PC-3 (cell line): ENCODE results near the gene IL1RAPL1. TPM values are rescaled to one million over a fixed set of nuclear protein-coding genes. Genes with fewer than 3 reads are reported as not detected.

Experiments used
- ATAC-seq: fragments of 200-7000 bp; cut with Tn5 transposase; 2 replicates; pipeline ENCODE4 v1.9.1; 2020; ENCODE audit warnings: mild to moderate bottlenecking, moderate library complexity
- BruUV-seq: library from RNA; stranded (reverse); fragments of 400-500 nt; replicated peaks from 2 replicates; lab custom pipeline; 2021; lab: Mats Ljungman, UMichigan
- CTCF ChIA-PET: fragments of 300-600 bp; sonication (Branson Sonifier 250); formaldehyde crosslinking; loops from one replicate; lab custom pipeline; 2022; ENCODE audit warnings: antibody characterized with exemption; lab: Charles Lee
- POLR2A ChIA-PET: fragments of 300-600 bp; sonication (Branson Sonifier 250); formaldehyde crosslinking; loops from one replicate; lab custom pipeline; 2022; ENCODE audit warnings: antibody characterized with exemption; ENCODE audit not compliant: unreplicated experiment; lab: Charles Lee
- DNase-seq: peaks from one replicate; pipeline ENCODE4 v3.0.0-alpha.2; 2015
- H2AFZ ChIP-seq: fragments of 300-600 bp; sonication (generic); 2 replicates; pipeline ENCODE4 v1.6.0; 2016; ENCODE audit warnings: antibody characterized with exemption, low read length
- H3F3A ChIP-seq: fragments of 300-600 bp; sonication (generic); one replicate; pipeline ENCODE4 v1.6.0; 2017; ENCODE audit warnings: antibody characterized with exemption, low read length, control low read depth, mild to moderate bottlenecking; ENCODE audit not compliant: unreplicated experiment
- H3K27ac ChIP-seq: fragments of 300-600 bp; sonication (generic); 2 replicates; pipeline ENCODE4 v1.5.1; 2016; ENCODE audit warnings: mild to moderate bottlenecking, low read length
- H3K27me3 ChIP-seq: fragments of 300-600 bp; sonication (generic); 2 replicates; pipeline ENCODE4 v1.6.1; 2016; ENCODE audit warnings: low read length, mixed read lengths
- H3K36me3 ChIP-seq: fragments of 300-600 bp; sonication (generic); 2 replicates; pipeline ENCODE4 v1.6.1; 2016; ENCODE audit warnings: low read depth, mixed run types, low read length, mixed read lengths
- H3K4me1 ChIP-seq: fragments of 300-600 bp; sonication (generic); 2 replicates; pipeline ENCODE4 v1.5.1; 2016; ENCODE audit warnings: low read length; ENCODE audit not compliant: insufficient read depth
- H3K4me2 ChIP-seq: fragments of 300-600 bp; sonication (generic); 2 replicates; pipeline ENCODE4 v1.6.0; 2016; ENCODE audit warnings: low read length
- H3K4me3 ChIP-seq: fragments of 300-600 bp; sonication (generic); 2 replicates; pipeline ENCODE4 v1.5.1; 2016; ENCODE audit warnings: mild to moderate bottlenecking, low read length, mixed read lengths
- H3K79me2 ChIP-seq: fragments of 300-600 bp; sonication (generic); 2 replicates; pipeline ENCODE4 v1.6.1; 2017; ENCODE audit warnings: low read length, mixed read lengths
- H3K9ac ChIP-seq: fragments of 300-600 bp; sonication (generic); 2 replicates; pipeline ENCODE4 v1.6.0; 2016; ENCODE audit warnings: mild to moderate bottlenecking, low read length
- H3K9me2 ChIP-seq: fragments of 300-600 bp; sonication (generic); replicated peaks from 2 replicates; pipeline ENCODE4 v1.6.1; 2016; ENCODE audit warnings: mixed run types, low read length, mixed read lengths
- H3K9me3 ChIP-seq: fragments of 300-600 bp; sonication (generic); 2 replicates; pipeline ENCODE4 v1.6.1; 2016; ENCODE audit warnings: low read length, mixed read lengths
- H4K20me1 ChIP-seq: fragments of 300-600 bp; sonication (generic); 2 replicates; pipeline ENCODE4 v1.6.1; 2016; ENCODE audit warnings: low read length, mixed read lengths
- EZH2 ChIP-seq: fragments of 300-600 bp; sonication (generic); IDR thresholded peaks from one replicate; pipeline ENCODE4 v1.6.1; 2017; ENCODE audit warnings: antibody characterized with exemption, mild to moderate bottlenecking, low read length; ENCODE audit not compliant: unreplicated experiment
- EZH2phosphoT487 ChIP-seq: fragments of 300-600 bp; sonication (generic); IDR thresholded peaks from 2 replicates; pipeline ENCODE4 v1.6.1; 2018; ENCODE audit warnings: mild to moderate bottlenecking, antibody characterized with exemption, low read length, borderline replicate concordance
- intact Hi-C: fragments of 100-400 bp; cut with micrococcal nuclease; formaldehyde crosslinking; loops from 2 replicates; pipeline ENCODE4 v1.9.0; 2023
- total RNA-seq: library from RNA; depleted of rRNA; stranded (reverse); fragments of >200 nt; gene quantifications from 2 replicates; pipeline ENCODE4 v1.2.3, GENCODE V29; 2014
- TF ChIP-seq, protein P1 (sequence below): fragments of 300-600 bp; sonication (generic); conservative IDR thresholded peaks from 2 replicates; pipeline ENCODE4 v1.5.1; 2017; ENCODE audit warnings: antibody characterized with exemption, low read depth, mild to moderate bottlenecking, low read length

IL1RAPL1 gene
- total RNA-seq, 1 experiment from 2014 or later: 0.44 TPM

DNA sequence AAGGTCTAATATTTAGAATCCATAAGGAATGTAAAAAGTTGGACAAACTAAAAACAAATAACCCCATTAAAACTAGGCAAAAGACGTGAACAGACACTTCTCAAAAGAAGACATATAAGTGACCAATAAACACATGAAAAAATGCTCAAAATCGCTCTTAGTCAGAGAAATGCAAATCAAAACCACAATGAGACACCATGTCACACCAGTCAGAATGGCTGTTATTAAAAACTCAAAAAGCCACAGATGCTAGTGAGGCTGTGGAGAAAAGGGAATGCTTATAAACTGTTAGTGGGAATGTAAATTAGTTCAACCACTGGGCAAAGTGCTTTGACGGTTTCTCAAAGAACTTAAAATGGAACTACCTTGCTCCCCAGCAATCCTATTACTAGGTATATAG, 953.8 kb downstream of the IL1RAPL1 start:
- no peak overlapping the region for H3K27ac ChIP-seq
- H3K36me3 ChIP-seq: no peaks in the 10 kb centered on the region
- no peak for DNase-seq
- H3K79me2 ChIP-seq: no peaks in the 10 kb centered on the region
- H3K9ac ChIP-seq: no peak overlapping the region
- no peaks in the 10 kb centered on the region for H3K9me2 ChIP-seq
- H3K4me3 ChIP-seq: no peak overlapping the region
- no peaks in the 10 kb centered on the region for H3K9me3 ChIP-seq
- no peaks in the 10 kb centered on the region for H3F3A ChIP-seq
- no peak for ATAC-seq
- intact Hi-C loops: no loop called here
- H3K4me2 ChIP-seq: no peak overlapping the region
- ChIA-PET CTCF (no interaction called here), POLR2A (no interaction called here)
- no TSS peak for BruUV-seq
- no peaks in the 10 kb centered on the region for H4K20me1 ChIP-seq
- TF ChIP-seq EZH2: no peak
- TF ChIP-seq, protein P1, sequence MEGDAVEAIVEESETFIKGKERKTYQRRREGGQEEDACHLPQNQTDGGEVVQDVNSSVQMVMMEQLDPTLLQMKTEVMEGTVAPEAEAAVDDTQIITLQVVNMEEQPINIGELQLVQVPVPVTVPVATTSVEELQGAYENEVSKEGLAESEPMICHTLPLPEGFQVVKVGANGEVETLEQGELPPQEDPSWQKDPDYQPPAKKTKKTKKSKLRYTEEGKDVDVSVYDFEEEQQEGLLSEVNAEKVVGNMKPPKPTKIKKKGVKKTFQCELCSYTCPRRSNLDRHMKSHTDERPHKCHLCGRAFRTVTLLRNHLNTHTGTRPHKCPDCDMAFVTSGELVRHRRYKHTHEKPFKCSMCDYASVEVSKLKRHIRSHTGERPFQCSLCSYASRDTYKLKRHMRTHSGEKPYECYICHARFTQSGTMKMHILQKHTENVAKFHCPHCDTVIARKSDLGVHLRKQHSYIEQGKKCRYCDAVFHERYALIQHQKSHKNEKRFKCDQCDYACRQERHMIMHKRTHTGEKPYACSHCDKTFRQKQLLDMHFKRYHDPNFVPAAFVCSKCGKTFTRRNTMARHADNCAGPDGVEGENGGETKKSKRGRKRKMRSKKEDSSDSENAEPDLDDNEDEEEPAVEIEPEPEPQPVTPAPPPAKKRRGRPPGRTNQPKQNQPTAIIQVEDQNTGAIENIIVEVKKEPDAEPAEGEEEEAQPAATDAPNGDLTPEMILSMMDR: no peak
- TF ChIP-seq EZH2phosphoT487: no peak
- H2AFZ ChIP-seq: no peak overlapping the region
- no peaks in the 10 kb centered on the region for H3K27me3 ChIP-seq
- H3K4me1 ChIP-seq: 0 out of 2 replicates have a peak, but pooled peaks cover under 1% of the 10 kb centered on the region

DNA sequence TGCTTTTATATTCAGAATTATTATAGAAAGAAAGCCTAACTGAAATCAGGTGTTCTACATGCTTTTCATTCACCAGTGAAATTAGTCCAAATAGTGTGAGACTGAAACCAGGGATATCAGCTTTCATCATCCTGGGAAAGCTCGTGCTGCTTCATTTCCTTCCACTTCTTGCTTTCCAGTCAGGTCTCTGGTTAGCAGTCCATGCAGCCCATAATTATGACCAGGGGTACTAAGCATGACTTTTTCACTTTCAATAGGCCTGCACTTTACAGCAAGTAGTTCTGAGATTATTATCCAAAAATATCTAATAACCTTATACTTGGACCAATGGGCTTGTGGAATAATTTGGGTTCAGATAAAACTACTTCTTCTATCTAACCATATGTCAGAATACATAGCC, 954.9 kb downstream of the IL1RAPL1 start:
- H3K4me3 ChIP-seq: no peak overlapping the region
- intact Hi-C loops: no loop called here
- CTCF ChIA-PET: no interaction called here
- no peaks in the 10 kb centered on the region for H3K27me3 ChIP-seq
- DNase-seq: no peak
- H3F3A ChIP-seq: no peaks in the 10 kb centered on the region
- H3K4me2 ChIP-seq: no peak overlapping the region
- no peak overlapping the region for H3K9ac ChIP-seq
- H3K79me2 ChIP-seq: no peaks in the 10 kb centered on the region
- H2AFZ ChIP-seq: no peak overlapping the region
- TF ChIP-seq, protein P1: no peak
- TF ChIP-seq EZH2phosphoT487 (no peak), EZH2 (no peak)
- no peaks in the 10 kb centered on the region for H3K4me1 ChIP-seq
- H4K20me1 ChIP-seq: no peaks in the 10 kb centered on the region
- no peak overlapping the region for H3K27ac ChIP-seq
- no peaks in the 10 kb centered on the region for H3K36me3 ChIP-seq
- no peak for ATAC-seq
- POLR2A ChIA-PET: no interaction called here
- no peaks in the 10 kb centered on the region for H3K9me3 ChIP-seq
- BruUV-seq: no TSS peak
- no peaks in the 10 kb centered on the region for H3K9me2 ChIP-seq

DNA sequence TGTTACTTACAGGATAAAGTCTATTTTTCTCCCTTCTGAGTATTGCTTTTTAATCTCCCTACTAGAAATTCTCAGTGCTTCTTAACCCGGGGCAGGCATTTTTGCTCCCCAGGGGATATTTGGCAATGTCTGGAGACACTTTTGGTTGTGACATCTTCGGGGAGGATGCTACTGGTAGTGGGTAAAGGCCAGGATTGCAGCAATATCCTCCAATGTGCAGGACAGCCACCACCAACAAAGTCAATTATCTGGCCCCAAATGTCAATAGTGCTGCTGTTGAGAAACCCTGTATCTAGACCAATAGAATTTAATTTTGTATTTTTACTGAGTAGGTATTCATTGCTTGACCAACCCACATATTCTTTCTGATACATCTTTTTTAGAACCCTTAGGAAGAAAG, 958.6 kb downstream of the IL1RAPL1 start:
- H3F3A ChIP-seq: no peaks in the 10 kb centered on the region
- no peaks in the 10 kb centered on the region for H3K36me3 ChIP-seq
- CTCF ChIA-PET: no interaction called here
- H4K20me1 ChIP-seq: no peaks in the 10 kb centered on the region
- no peaks in the 10 kb centered on the region for H3K27me3 ChIP-seq
- no peak for TF ChIP-seq EZH2
- TF ChIP-seq, protein P1: no peak
- TF ChIP-seq EZH2phosphoT487: no peak
- no peaks in the 10 kb centered on the region for H3K9me2 ChIP-seq
- no peak overlapping the region for H3K4me2 ChIP-seq
- H3K4me1 ChIP-seq: no peaks in the 10 kb centered on the region
- no peaks in the 10 kb centered on the region for H3K9me3 ChIP-seq
- DNase-seq (no peak), ATAC-seq (no peak)
- H3K4me3 ChIP-seq: no peak overlapping the region
- H3K27ac ChIP-seq: no peak overlapping the region
- H3K79me2 ChIP-seq: no peaks in the 10 kb centered on the region
- POLR2A ChIA-PET: no interaction called here
- H3K9ac ChIP-seq: no peak overlapping the region
- no TSS peak for BruUV-seq
- no peak overlapping the region for H2AFZ ChIP-seq
- intact Hi-C loops: no loop called here
